ENCODE measurements around the gene GMPPA. TPM values are rescaled to one million over a fixed set of nuclear protein-coding genes. Genes with fewer than 3 reads are reported as not detected.

Gene GMPPA
- total RNA-seq, 1 donor from 2014 or later, result 25.3 TPM

GRCh38 chr2:219494952-219495530 is 3.6 kb upstream of the GMPPA start:
- Histone ChIP-seq H3K4me3 (no peak overlapping the region), H3K9me3 (no peaks in the 10 kb centered on the region), H3K27ac (no peak overlapping the region), H3K27me3 (peaks cover 59% of the 10 kb centered on the region), H3K4me1 (peaks cover 19% of the 10 kb centered on the region), H3K36me3 (no peaks in the 10 kb centered on the region)
- TF ChIP-seq, protein P1, sequence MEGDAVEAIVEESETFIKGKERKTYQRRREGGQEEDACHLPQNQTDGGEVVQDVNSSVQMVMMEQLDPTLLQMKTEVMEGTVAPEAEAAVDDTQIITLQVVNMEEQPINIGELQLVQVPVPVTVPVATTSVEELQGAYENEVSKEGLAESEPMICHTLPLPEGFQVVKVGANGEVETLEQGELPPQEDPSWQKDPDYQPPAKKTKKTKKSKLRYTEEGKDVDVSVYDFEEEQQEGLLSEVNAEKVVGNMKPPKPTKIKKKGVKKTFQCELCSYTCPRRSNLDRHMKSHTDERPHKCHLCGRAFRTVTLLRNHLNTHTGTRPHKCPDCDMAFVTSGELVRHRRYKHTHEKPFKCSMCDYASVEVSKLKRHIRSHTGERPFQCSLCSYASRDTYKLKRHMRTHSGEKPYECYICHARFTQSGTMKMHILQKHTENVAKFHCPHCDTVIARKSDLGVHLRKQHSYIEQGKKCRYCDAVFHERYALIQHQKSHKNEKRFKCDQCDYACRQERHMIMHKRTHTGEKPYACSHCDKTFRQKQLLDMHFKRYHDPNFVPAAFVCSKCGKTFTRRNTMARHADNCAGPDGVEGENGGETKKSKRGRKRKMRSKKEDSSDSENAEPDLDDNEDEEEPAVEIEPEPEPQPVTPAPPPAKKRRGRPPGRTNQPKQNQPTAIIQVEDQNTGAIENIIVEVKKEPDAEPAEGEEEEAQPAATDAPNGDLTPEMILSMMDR (IDR thresholded peaks at IDR 0.05), result no peak
- intact Hi-C loops (cut with DNase I), result no loop called here
- ATAC-seq (no peak), DNase-seq (no peak)

DNA sequence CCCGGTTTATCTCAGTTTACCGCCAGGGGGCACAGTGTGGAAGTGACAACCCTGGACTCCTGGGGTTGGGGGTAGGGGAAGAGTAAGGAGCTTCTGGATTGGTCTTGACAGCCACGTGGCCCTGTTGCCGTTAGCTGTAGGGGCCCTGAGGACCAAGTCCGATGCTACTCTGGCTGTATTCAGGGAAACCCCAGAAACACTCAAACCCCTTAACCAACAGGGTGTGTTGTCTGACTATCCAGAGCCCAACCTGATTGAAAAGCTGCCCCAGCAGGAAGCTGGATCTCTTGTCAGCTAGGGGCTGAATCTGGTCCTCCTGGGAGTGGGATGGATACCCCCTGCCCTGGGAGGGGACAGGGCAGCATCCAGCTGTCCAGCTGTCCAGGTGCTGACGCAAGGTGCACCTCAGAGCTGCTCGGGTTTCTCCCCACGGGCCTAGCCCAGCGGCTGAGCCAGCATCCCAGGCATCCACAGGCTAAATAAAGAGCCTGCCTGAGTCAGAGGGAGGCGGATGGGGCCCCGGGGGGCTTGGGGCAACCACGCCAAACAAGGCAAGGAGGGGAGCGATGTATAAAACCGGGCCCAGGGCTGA is 3.1 kb upstream of the GMPPA start:
- TF ChIP-seq, protein P1 (IDR thresholded peaks at IDR 0.05), result peak; percentile 58
- ATAC-seq (no peak), DNase-seq (no peak)
- intact Hi-C loops (cut with DNase I), result no loop called here
- Histone ChIP-seq H3K27ac (no peak overlapping the region), H3K36me3 (no peaks in the 10 kb centered on the region), H3K4me1 (peaks cover 21% of the 10 kb centered on the region), H3K27me3 (peaks cover 59% of the 10 kb centered on the region), H3K9me3 (no peaks in the 10 kb centered on the region), H3K4me3 (no peak overlapping the region)

GRCh38 chr2:219496247-219496824 is 2.4 kb upstream of the GMPPA start:
- peaks cover 58% of the 10 kb centered on the region for H3K27me3 ChIP-seq
- no peak for ATAC-seq
- TF ChIP-seq, protein P1 (IDR thresholded peaks at IDR 0.05), result no peak
- no peak for DNase-seq
- no peak overlapping the region for H3K4me3 ChIP-seq
- H3K4me1 ChIP-seq, result peaks cover 21% of the 10 kb centered on the region
- intact Hi-C loops (cut with DNase I), result no loop called here
- H3K27ac ChIP-seq, result no peak overlapping the region
- H3K36me3 ChIP-seq, result no peaks in the 10 kb centered on the region
- H3K9me3 ChIP-seq, result no peaks in the 10 kb centered on the region

DNA sequence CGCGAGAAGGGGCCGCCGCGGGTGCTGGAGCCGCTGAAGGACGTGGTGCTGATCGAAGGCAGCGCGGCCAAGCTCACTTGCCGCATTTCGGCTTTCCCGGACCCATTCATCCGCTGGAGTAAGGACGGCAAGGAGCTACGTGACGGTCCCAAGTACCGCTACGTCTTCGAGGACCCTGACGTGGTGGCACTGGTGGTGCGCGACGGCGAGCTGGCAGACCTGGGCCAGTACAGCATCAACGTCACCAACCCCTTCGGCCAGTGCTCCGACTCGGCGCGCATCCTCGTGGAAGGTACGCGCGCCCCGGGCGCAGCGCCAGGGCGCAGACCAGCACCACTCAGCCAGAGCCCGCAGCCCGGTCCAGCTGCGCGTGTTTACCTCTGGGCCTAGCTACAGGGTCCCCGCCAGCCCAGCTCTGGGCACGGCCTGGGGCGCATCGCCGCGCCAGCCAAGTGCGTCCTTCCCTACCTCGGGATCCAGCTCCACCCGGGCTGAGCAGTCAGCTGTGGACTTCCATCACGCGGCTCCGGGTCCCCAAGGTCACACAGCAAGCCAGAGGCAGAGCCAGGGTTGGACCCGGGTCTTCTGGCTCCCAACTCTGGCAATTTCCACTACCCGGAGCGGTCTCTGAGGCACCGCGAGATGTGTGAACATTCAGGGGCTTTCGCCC is 1.7 kb upstream of the GMPPA start:
- peak overlapping the region; percentile 90 for H3K4me3 ChIP-seq
- intact Hi-C loops (cut with DNase I), result no loop called here
- H3K27me3 ChIP-seq, result peaks cover 52% of the 10 kb centered on the region
- TF ChIP-seq, protein P1 (IDR thresholded peaks at IDR 0.05), result no peak
- ATAC-seq (no peak), DNase-seq (no peak)
- no peaks in the 10 kb centered on the region for H3K36me3 ChIP-seq
- no peaks in the 10 kb centered on the region for H3K9me3 ChIP-seq
- H3K27ac ChIP-seq, result peak overlapping the region; percentile 89
- peaks cover 21% of the 10 kb centered on the region for H3K4me1 ChIP-seq

- intact Hi-C loops (cut with DNase I), result no loop called here
- no peaks in the 10 kb centered on the region for H3K36me3 ChIP-seq
- peak overlapping the region; percentile 90 for H3K4me3 ChIP-seq
- peaks cover 46% of the 10 kb centered on the region for H3K27me3 ChIP-seq
- TF ChIP-seq, protein P1 (IDR thresholded peaks at IDR 0.05), result no peak
- ATAC-seq (peak; percentile 85), DNase-seq (peak; percentile 96)
- no peaks in the 10 kb centered on the region for H3K9me3 ChIP-seq
- peak overlapping the region; percentile 89 for H3K27ac ChIP-seq
- H3K4me1 ChIP-seq, result peaks cover 21% of the 10 kb centered on the region
Observed at GRCh38 chr2:219497495-219498279, 1.0 kb upstream of the GMPPA start.

All from upper lobe of right lung (tissue), 1 donor.